Posterior vena cava (tissue), 2 donors: ENCODE measurements around the gene F8. TPM values are rescaled to one million over a fixed set of nuclear protein-coding genes. Genes with fewer than 3 reads are reported as not detected.
A peak's percentile ranks its signal among the peaks of the same experiment; 100 is the strongest.
"Not testable (repeated sequence)": the region's sequence is repeated elsewhere in the genome, so short reads cannot be mapped to it uniquely, and the experiment has no call there.

ENCODE experiments used
- DNase-seq: peaks from one replicate; pipeline ENCODE4 v3.0.0-alpha.2; 2020; ENCODE audit warnings: low spot score
- intact Hi-C, 2 donors: fragments of 100-400 bp; cut with DNase I; formaldehyde crosslinking; loops; one replicate each; pipeline versions ENCODE4 v1.14.1 to v1.14.2; 2022 to 2023
- total RNA-seq, 2 donors: library from RNA; stranded (reverse); fragmentation: NEBNext Ultra II Directional; extraction: Animal tissue kit (Norgen Biotek cat#: 25700); gene quantifications; one replicate each; pipeline ENCODE4 v1.2.1, GENCODE V29; 2021
- donor health status: DM: yes; HTN: yes; CAD: no.
- donor health status: DM: yes; HTN: yes; CAD: no.

The F8 gene
- total RNA-seq, 2 donors from 2014 or later = 28.1 to 31.0 TPM

GRCh38 chrX:154900323-154900722, 122.2 kb downstream of the F8 start:
- intact Hi-C loops = no loop called here
- no peak for DNase-seq

GRCh38 chrX:154892296-154892695, 130.2 kb downstream of the F8 start:
- intact Hi-C loops = no loop called here
- no peak for DNase-seq

GRCh38 chrX:154890990-154891639, 131.4 kb downstream of the F8 start:
- intact Hi-C loops = no loop called here
- no peak for DNase-seq

GRCh38 chrX:154886789-154887221, 135.7 kb downstream of the F8 start:
- intact Hi-C loops, DNase-seq: not testable (repeated sequence)

- DNase-seq = peak; percentile 82
- intact Hi-C loops = not testable (repeated sequence)
Measured at GRCh38 chrX:154886069-154886788, 136.3 kb downstream of the F8 start, which contains the start of gene F8A1. TSS of gene F8A1 (plus strand) at chrX:154886355. CDS start at chrX:154886375, 20 bp downstream.

GRCh38 chrX:154885549-154885948, 137.0 kb downstream of the F8 start:
- DNase-seq = peak; percentile 72
- intact Hi-C loops = not testable (repeated sequence)

GRCh38 chrX:154885057-154885456, 137.5 kb downstream of the F8 start:
- intact Hi-C loops, DNase-seq: not testable (repeated sequence)

GRCh38 chrX:154884069-154884468, 138.5 kb downstream of the F8 start:
- DNase-seq, intact Hi-C loops: not testable (repeated sequence)

- DNase-seq = no peak
- intact Hi-C loops = no loop called here
Measured at GRCh38 chrX:154873329-154873728, 149.2 kb downstream of the F8 start.

- DNase-seq, intact Hi-C loops: not testable (repeated sequence)
Measured at GRCh38 chrX:154868522-154868921, 154.0 kb downstream of the F8 start.

- intact Hi-C loops = no loop called here
- DNase-seq = no peak
Measured at GRCh38 chrX:154855256-154855655, 167.3 kb downstream of the F8 start.

GRCh38 chrX:154850957-154851611, 171.4 kb downstream of the F8 start:
- DNase-seq = no peak
- intact Hi-C loops = no loop called here

GRCh38 chrX:154840856-154841255, 181.7 kb downstream of the F8 start:
- intact Hi-C loops = no loop called here
- DNase-seq = no peak

GRCh38 chrX:154836163-154836562, 186.4 kb downstream of the F8 start:
- no peak for DNase-seq
- intact Hi-C loops = no loop called here

GRCh38 chrX:154834562-154834961, 188.0 kb downstream of the F8 start, which contains the start of gene SMIM9:
TSS of gene SMIM9 (minus strand) at chrX:154834662. CDS start at chrX:154830856, 3,806 bp downstream.
- no peak for DNase-seq
- intact Hi-C loops = no loop called here

- DNase-seq = no peak
- intact Hi-C loops = no loop called here
Measured at GRCh38 chrX:154833746-154834274, 188.7 kb downstream of the F8 start.

- intact Hi-C loops = no loop called here
- no peak for DNase-seq
Measured at GRCh38 chrX:154829926-154830442, 192.5 kb downstream of the F8 start.

- intact Hi-C loops = no loop called here
- no peak for DNase-seq
Measured at GRCh38 chrX:154829134-154829533, 193.4 kb downstream of the F8 start.

GRCh38 chrX:154828016-154828408, 194.5 kb downstream of the F8 start:
- no peak for DNase-seq
- intact Hi-C loops = no loop called here
